HG03025 (cell line): Measurements from ENCODE around the gene NONO.
"Not testable (repeated sequence)": the region's sequence is repeated elsewhere in the genome, so short reads cannot be mapped to it uniquely, and the experiment has no call there.

Source experiments
- ATAC-seq: cut with Tn5 transposase; IDR thresholded peaks from one replicate; pipeline ENCODE4 v1.9.1; 2021; ENCODE audit warnings: mild to moderate bottlenecking, moderate library complexity; ENCODE audit not compliant: unreplicated experiment, low FRiP score

The NONO gene

DNA sequence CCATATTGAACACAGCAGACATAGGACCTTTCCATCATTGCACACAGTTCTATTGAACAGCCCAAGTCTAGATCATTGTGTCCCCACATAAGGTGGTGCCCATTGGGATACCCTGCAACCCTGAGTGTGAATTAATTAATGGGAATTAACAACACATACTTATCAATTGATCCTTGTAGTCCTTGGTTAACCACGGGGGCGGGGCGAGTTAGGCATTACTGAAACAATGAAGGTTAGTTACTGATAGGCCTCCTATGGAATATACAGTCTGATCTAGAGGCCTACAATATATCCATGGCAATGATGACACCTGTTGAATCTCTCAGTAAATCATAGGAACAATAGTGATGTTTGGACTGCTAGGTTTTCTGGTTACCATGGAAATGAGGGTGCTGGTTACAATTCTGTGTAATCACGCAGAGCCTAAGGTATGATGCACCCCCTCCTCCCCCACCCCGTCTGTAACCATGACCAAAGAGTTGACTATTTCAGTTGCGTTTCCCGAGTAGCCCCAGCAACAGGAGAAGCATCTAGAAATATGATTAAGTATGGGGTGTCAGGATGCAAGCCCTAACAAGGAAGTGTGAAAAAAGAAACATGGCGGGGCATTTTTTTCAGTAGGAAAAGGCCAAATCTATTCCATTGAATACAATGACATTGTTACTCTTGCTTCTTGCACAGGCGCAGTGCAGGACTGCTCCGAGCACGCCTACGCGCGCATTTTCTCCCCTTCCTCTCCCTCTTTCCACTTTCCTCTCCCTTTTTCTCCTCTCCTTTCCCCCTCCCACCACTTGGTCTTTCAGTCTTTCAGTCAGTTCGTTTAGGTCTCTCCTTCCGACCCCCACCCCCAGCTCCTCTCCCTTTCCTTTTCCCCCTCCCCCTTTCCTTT lies 677 bp upstream of the NONO start:
- peak; percentile 11 for ATAC-seq

DNA sequence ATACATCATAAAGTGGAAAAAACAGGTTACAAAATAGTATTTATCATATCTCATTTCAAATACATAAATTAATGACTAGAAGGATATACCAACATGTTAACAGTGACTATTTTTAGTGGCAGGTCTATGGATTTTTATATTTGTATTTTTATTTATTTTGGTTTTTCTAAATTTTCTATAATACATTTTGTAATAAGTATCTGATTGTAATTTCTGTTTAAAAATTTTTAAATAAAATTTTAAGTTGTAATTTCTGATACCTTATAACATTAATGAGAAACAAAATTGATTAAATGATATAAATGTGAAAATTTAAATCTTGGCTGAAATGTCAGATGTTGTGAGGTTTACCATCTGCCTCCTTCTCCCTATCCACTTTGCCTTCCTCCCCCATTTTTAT lies 2.5 kb downstream of the NONO start:
- no peak for ATAC-seq

DNA sequence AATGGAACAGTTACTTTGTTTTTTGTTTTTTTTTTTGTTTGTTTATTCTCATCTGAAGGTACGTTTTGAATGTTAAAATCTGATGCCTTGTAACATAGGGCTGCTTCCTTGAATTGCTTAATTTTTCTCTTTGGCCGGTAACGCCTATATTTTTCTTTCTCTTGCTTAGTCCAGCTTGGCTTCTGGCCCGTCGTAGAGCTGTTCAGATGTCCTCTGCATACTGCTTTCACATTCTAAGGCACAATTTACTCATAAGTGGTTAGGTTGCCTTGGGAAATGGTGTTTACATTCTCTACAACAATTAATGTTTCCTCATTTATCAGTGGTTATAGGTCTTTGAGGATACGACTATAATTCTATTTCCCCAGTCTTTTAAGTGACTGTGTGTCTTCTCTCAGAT lies 7.9 kb downstream of the NONO start:
- no peak for ATAC-seq

DNA sequence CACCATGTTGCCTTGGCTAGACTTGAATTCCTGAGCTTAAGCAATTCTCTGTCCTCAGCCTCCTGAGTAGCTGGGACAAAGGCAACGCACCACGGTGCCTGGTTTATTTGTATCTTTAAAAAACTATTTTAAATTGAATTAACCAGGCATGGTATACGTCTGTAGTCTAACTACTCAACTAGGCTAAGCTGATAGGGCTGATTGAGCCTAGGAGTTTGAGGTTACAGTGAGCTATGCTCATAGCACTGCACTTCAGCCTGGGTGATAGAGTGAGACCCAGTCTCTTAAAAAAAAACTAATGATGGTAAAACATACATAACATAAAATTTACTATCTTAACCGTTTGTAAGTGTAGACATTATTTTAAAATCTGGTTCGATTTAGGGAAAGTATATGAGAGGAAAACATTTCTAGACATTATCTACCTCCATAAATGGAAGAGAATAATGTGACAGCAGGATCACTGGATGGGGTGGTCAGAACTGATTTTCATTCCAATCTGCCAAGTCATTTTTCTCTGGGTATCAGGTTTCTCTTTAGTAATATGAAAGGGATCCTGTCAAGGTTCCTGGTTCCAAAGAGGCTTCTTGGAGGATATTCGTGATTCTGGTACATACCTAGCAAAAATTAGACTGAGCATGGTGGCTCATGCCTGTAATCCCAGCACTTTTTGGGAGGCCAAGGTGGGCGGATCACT lies 9.4 kb downstream of the NONO start:
- ATAC-seq: no peak

DNA sequence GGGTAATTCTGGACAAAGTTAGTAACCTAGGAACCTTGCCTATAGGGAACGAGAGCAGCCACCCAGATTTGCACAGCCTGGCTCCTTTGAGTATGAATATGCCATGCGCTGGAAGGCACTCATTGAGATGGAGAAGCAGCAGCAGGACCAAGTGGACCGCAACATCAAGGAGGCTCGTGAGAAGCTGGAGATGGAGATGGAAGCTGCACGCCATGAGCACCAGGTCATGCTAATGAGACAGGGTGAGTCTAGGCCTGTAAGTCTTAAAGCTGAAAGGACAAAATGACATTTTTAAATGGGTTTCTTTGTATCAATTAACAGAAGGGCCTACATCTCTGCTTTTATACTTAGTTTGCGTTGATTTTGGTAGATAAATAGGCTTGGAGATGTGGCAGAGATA lies 13.4 kb downstream of the NONO start:
- no peak for ATAC-seq

DNA sequence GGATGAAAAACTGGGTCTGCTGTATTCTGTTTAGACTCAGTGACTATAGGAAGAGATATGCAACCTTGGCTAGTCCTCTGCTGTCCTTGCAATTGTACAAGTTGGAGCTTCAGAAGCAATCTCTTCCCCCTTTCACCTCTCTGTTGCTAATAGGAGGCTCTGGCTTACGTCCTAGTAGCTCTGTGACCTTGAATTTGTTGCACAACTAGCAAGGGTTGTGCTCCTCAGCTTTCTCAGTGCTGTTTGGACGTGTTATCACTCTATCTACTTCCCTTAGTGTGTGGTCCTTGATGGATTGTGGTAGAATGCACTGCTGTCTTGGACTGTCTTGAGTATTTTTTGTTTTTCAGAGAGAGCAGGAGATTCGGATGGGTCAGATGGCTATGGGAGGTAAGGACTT lies 14.7 kb downstream of the NONO start:
- no peak for ATAC-seq

DNA sequence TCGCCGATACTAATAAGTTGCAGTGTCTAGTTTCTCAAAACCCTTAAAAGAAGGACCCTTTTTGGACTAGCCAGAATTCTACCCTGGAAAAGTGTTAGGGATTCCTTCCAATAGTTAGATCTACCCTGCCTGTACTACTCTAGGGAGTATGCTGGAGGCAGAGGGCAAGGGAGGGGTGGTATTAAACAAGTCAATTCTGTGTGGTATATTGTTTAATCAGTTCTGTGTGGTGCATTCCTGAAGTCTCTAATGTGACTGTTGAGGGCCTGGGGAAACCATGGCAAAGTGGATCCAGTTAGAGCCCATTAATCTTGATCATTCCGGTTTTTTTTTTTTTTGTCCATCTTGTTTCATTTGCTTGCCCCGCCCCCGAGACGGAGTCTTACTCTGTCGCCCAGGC lies 16.6 kb downstream of the NONO start:
- ATAC-seq: not testable (repeated sequence)

DNA sequence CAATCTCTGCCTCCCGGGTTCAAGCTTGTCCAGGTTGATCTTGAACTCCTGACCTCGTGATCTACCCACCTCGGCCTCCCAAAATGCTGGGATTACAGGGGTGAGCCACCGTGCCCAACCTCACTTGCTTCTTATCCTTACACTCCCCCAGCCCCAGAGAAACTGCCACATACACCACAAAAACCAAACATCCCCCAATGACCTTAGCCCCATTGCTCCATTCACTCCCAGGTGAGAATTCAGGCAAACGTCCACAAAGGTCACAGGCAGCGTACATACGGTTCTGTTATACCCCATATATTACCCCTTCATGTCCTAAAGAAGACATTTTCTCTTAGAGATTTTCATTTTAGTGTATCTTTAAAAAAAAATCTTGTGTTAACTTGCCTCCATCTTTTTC lies 17.1 kb downstream of the NONO start:
- ATAC-seq: not testable (repeated sequence)

DNA sequence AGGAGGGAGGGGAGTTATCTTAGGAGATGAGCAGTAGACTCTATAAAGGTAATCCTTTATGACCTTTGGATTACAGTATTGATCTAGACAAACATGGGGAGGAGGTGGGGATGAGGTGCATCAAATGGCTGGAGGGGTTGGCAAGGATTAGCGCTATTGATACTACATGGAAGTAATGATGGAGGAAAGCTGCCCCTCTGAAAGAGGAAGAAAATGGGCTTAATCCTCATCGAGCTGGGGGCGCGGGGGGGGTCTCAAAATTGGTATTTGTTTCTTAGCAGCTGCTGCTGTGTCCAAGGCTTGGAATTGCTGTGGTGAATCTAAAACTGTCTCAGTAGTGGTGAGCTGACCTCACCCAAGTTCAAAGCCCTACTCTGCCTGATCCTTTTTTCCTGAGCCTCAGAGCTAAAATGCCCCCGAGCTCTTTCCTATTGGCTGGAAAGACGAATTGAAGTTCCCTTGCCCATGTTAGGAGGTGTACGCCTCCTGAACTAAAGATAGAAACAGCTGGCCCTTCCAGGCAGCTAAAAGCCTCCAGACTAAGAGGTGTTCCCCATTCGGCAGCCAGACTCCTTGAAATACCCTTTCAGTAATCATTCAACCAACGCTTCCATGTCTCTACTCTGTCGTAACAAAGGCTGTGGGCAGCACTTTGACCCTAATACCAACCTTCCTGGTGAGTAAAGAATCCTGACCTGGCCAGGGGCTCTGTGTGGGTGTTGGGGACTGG lies 17.9 kb downstream of the NONO start, which contains the start of gene ITGB1BP2:
Gene ITGB1BP2 (plus strand): TSS at position 556 of the 730 bp plus-strand sequence. CDS start 57 bp downstream, at position 613.
- no peak for ATAC-seq

DNA sequence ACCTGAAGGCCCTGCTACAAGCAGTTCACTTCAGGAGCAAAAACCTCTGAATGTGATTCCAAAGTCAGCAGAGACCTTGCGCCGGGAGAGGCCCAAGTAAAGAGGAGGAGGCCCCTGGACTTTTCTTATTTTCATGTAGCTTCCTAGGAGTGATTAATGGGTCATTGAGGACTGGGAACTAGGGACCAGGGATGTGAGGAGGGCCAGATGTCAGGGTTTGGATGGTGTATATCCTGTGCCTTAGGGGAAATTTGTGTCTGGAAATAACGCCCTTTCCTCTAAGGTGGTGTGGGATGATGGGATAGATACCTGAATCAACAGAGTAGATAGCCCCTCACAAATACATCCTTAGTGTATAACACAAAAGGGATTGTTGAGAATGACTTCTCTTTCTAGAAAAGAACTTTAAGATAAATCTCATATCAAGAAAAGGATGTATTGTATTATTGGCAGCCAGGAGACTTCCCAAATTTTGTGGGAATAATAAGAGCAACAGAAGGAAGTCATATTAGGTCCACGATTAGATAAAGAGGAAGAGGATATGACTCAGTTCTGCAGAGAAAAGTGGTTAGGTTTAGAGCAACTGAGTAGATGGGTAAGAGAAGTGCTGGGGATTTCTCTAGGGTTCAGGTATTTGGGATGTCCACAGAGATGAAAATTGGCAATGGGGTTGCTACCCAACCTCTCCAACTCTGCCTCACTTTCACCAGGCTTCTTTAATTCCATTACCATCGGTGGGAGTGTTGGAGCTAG lies 19.2 kb downstream of the NONO start:
- ATAC-seq: no peak

DNA sequence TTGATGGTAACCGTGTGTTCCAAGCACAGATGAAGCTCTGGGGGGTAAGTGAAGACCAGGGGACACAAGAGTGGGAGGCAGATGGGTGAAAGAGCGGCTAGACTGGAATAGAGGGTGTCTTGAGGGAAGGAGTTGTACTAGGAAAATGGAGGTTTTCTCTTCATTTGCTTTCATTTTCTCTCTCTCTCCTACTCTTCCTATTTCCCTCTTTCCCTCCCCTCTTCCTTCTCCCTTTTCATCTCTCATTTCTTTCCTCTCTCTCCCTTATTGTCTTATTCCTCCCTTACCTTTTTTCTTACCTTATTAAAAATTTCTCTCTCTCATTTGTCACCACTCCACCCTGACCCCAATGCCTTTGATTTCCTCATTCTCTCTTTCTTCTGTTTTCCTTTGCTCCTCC lies 21.1 kb downstream of the NONO start:
- no peak for ATAC-seq

DNA sequence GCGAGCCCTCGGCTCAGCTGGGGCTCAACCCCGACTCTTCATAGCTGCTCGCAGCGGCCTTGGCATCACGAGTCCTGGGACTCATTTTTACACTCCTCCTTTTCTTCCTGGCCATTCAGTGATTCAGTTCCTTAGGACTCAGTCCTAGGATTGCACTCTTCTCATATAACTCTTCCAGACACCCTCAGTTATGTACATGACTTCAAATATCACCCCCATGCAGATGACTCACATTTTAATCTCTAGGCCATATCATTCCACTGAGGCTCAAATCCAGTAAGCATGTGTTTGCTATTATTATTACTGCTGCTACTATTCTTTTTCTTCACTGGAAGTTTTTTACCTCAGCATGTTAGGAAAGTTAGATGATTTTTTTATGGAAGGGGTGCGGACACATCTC lies 32.5 kb downstream of the NONO start:
- ATAC-seq: no peak

DNA sequence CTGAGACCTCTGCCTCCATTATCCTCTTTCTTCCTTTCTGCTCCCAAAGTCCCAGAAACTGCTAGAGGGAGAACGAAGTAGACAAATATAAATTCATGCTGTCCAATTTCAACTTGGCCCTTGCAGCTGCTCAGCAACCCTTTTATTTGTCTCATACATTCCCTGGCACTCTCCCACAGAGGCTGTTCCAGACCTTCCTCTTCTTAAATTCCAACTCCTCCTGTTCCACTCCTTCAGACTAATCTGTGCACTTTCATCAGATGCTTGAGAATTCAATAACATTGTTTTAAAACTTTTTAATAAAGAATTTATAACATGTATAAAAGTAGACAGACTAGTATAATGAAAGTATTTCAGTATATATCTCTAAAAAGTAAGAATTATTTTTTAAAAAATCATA lies 33.5 kb downstream of the NONO start:
- ATAC-seq: not testable (repeated sequence)

DNA sequence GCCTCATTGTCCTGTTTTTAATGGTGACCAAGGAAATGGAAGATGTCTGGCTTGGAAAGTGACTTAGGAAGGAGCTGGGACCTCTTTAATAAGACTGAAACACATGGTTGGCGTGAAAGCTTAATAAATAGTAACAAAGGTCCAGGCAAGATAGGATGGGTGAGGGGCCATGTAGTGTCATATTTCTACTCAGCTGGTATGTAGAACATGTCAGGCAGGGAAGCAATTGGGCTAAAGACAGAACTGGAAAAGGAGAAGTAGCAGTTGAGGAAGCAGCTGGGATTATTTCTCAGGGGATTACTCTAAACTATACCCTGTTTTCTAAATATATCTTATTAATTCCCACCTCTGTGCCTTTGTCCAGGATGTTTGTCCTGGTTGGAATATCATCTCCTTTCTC lies 36.7 kb downstream of the NONO start:
- ATAC-seq: no peak

DNA sequence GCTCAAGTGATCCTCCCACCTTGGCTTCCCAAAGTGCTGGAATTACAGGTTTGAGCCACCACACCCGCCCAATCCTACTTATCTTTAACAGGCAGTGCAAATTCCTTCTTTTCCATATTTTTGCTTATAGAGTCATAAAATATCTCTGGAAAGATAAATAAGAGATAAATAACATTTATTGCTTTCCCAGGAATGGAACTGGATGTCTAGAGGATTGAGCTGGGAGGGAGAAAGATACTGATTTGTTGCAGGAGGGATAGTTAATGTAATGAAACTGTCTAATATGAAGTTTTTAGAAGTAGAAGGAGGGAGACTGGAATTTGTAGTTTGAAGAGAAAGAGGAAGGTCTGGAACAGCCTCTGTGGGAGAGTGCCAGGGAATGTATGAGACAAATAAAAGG lies 38.3 kb downstream of the NONO start:
- no peak for ATAC-seq

DNA sequence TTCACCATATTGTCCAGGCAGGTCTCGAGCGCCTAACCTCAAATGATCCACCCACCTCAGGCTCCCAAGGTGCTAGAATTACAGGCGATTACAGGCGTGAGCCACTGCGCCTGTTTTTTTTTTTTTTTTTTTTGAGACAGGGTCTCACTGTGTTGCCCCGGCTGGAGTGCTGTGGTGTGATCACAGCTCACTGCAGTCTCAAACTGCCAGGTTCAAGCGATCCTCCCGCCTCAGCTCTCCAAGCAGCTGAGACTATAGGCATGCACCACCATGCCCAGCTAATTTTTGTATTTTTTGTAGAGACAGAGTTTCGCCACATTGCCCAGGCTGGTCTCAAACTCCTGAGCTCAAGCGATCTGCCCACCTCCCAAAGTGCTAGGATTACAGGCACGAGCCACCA lies 41.0 kb downstream of the NONO start:
- ATAC-seq: not testable (repeated sequence)

DNA sequence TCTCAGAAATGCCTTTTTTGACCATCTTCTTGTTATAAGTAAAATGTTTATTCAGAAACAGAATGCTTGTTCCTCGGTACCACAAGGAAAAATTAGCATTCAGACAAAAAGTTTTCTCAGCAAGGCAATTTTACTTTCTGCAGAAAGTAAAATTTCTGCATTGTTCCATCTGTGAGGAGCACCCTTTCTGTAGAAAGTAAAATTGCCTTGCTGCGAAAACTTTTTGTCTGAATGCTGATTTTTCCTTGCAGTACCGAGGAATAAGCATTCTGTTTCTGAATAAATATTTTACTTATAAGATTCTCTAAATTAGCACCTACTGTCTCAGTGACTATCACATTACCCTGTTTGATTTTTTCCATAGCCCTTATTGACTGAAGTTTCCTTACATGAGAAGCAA lies 43.0 kb downstream of the NONO start:
- ATAC-seq: no peak

DNA sequence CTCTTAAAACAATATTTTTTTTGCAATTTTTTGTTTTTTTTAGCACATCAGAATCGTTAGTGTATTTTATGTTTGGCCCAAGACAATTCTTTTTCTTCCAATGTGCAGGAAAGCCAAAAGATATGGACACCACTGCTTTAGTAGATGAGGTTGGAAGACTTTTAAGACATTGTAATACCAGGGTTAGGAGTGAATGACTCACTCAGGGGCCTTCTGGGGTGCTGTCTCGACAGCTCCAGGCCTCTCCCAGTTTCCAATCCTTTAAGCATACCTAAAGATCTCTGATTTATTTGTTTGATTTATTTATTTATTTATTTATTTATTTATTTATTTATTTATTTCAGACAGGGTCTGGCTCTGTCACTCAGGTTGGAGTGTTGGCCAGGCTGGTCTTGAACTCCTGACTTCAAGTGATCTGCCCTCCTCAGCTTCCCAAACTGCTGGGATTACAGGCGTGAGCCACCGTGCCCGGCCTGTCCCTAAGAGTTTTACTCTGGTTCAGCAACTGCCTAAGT lies 65.8 kb downstream of the NONO start:
- not testable (repeated sequence) for ATAC-seq

DNA sequence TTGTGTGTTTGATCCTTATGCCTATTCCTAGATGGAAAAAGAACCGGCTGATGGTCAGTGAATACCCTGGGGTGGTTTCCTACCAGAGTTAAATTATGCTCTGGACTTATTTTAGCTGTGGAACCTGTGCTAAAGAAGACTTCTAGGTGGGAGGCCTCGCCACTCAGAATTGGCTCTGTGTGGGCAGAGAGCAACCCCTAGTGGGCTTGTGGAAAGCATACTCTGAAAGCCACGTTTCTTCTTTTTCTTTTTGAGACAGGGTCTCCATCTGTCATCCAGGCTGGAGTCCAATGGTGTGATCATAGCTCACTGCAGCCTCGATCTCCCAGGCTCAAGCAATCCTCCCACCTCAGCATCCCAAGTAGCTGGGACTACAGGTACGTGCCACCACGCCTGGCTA lies 66.4 kb downstream of the NONO start:
- not testable (repeated sequence) for ATAC-seq
